Gastroesophageal sphincter (tissue), 3 donors: ENCODE measurements around the gene TCF4.

ENCODE experiments used
- CTCF ChIP-seq, 4 experiments: fragments of 200-600 bp in 2 of 4; fragments of 450-650 bp in 2 of 4; sonication (generic) in 1 of 4; IDR thresholded peaks; one replicate each; pipeline ENCODE4 v1.5.1; 2017 to 2019; ENCODE audit warnings: antibody characterized with exemption in 4 of 4, mild to moderate bottlenecking in 2 of 4, moderate library complexity in 2 of 4
- EP300 ChIP-seq: sonication (generic); formaldehyde crosslinking; IDR thresholded peaks from one replicate; pipeline ENCODE4 v1.6.1; 2017; ENCODE audit warnings: antibody characterized with exemption, mild to moderate bottlenecking
- POLR2A ChIP-seq, 2 donors: fragments of 450-650 bp; IDR thresholded peaks; one replicate each; pipeline ENCODE4 v1.6.1; 2017; ENCODE audit warnings: antibody characterized with exemption in 2 of 2, mild to moderate bottlenecking in 2 of 2, moderate library complexity in 1 of 2
- POLR2AphosphoS5 ChIP-seq: sonication (generic); formaldehyde crosslinking; IDR thresholded peaks from one replicate; pipeline ENCODE4 v1.6.1; 2017; ENCODE audit warnings: antibody characterized with exemption

GRCh38 chr18:55253814-55254213, 334.2 kb downstream of the TCF4 start:
- no peak for TF ChIP-seq POLR2AphosphoS5
- TF ChIP-seq CTCF (IDR thresholded peaks at IDR 0.05) = no peak
- TF ChIP-seq POLR2A (IDR thresholded peaks at IDR 0.05) = no peak
- no peak for TF ChIP-seq EP300
